Measurements from ENCODE around the gene CNN2. TPM values are rescaled to one million over a fixed set of nuclear protein-coding genes. Genes with fewer than 3 reads are reported as not detected.
A peak's percentile ranks its signal among the peaks of the same experiment; 100 is the strongest.

Gene CNN2
- total and polyA plus RNA-seq, 9 of the 15 experiments (the other 6 are each of a cell fraction or from before 2014, with no cell fraction given) = 12.1 to 174 (median 52.7) TPM

- TF ChIP-seq PHB2 (IDR thresholded peaks at IDR 0.05; ENCODE audit: low read depth) (no peak), TAF15 (IDR thresholded peaks at IDR 0.05; ENCODE audit: low read depth, low read length) (no peak), SP1 (CRISPR knock-in tag; IDR thresholded peaks at IDR 0.05) (peak; percentile 89), DMBX1 (CRISPR knock-in tag; IDR thresholded peaks at IDR 0.05; ENCODE audit: borderline replicate concordance) (no peak)
These were observed 18.8 kb downstream of the CNN2 start (continued) for GRCh38 chr19:1045247-1045603.

GRCh38 chr19:1046117-1046626, 19.8 kb downstream of the CNN2 start:
- Histone ChIP-seq H3K9me3 (replicated peaks; ENCODE audit: control insufficient read depth, insufficient read depth, low read depth, low read length) (no peaks in the 10 kb centered on the region), H3K9ac (ENCODE audit: insufficient read depth in 1 of 2, low read depth in 2 of 2, low read length in 2 of 2) (no peak overlapping the region), H3K4me3 (no peak overlapping the region), H3K4me2 (ENCODE audit: insufficient read depth, low read length) (no peak overlapping the region), H3K27ac (ENCODE audit: extremely low read depth, low read depth, low read length) (no peak overlapping the region), H3K9me1 (ENCODE audit: control insufficient read depth, insufficient read depth, low read length) (no peaks in the 10 kb centered on the region), H3K27me3 (ENCODE audit: control insufficient read depth in 2 of 2, insufficient read depth in 2 of 2, low read length in 2 of 2) (no peaks in the 10 kb centered on the region), H3K79me2 (ENCODE audit: control insufficient read depth, insufficient read depth, low read length) (peaks cover 36% of the 10 kb centered on the region), H3K36me3 (ENCODE audit: control insufficient read depth, insufficient read depth, low read length) (peaks cover 56% of the 10 kb centered on the region), H4K20me1 (replicated peaks; ENCODE audit: control insufficient read depth, insufficient read depth, low read length) (no peaks in the 10 kb centered on the region), H3K4me1 (replicated peaks in 1 of 2; ENCODE audit: control insufficient read depth in 2 of 2, insufficient read depth in 2 of 2, low read length in 2 of 2) (peaks cover 16 to 69% of the 10 kb centered on the region in 2 experiments), H2AFZ (ENCODE audit: low read depth, low read length) (no peak overlapping the region)
- in situ Hi-C loops (cut with MboI) = no loop called here
- DNase-seq (ENCODE audit: extremely low read depth in 1 of 4, low spot score in 3 of 4) (no peak), FAIRE-seq (no peak), ATAC-seq (no peak)
- ChIA-PET CTCF (ENCODE audit: low intra/inter-chr PET ratio) (no interaction called here), POLR2A (interaction anchor here (0.7 kb wide), 1 partner anchor 22 kb away, joined by 3 read pairs; no protein-coding TSS in a partner anchor)
- WGBS (ENCODE audit: insufficient coverage, low coverage, missing lambda C conversion rate) = 97% methylated on average over 17 of the region's 33 CpGs
- intact Hi-C loops (cut with micrococcal nuclease) = no loop called here
- TF ChIP-seq STAG1 (CRISPR knock-in tag; IDR thresholded peaks at IDR 0.05; ENCODE audit: borderline replicate concordance) (no peak), RBFOX2 (IDR thresholded peaks at IDR 0.05; ENCODE audit: low read depth, low read length) (peak; percentile 63)
- BruUV-seq (replicated peaks) = no TSS peak
